Right cardiac atrium (tissue), 5 donors: ENCODE results near the gene SYNPO2. TPM values are rescaled to one million over a fixed set of nuclear protein-coding genes. Genes with fewer than 3 reads are reported as not detected.
"Not testable (repeated sequence)": the region's sequence is repeated elsewhere in the genome, so short reads cannot be mapped to it uniquely, and the experiment has no call there.

Source experiments
- ATAC-seq, 2 donors: fragments of 200-7000 bp; cut with Tn5 transposase; one replicate each; pipeline versions ENCODE4 v1.8.0 to v1.9.1; 2020; ENCODE audit warnings: moderate library complexity in 2 of 2, mild to moderate bottlenecking in 1 of 2
- DNase-seq, 3 donors: peaks; one replicate each; pipeline ENCODE4 v3.0.0-alpha.2; 2020
- H3K27ac ChIP-seq: one replicate; pipeline ENCODE4 v1.5.1; 2013; ENCODE audit warnings: mild to moderate bottlenecking, low read length, control low read depth, moderate library complexity
- H3K27me3 ChIP-seq: one replicate; pipeline ENCODE4 v1.6.1; 2013; ENCODE audit not compliant: control insufficient read depth, insufficient read depth
- H3K4me1 ChIP-seq: one replicate; pipeline ENCODE4 v1.6.1; 2013; ENCODE audit warnings: low read length; ENCODE audit not compliant: control insufficient read depth, insufficient read depth
- H3K4me3 ChIP-seq: one replicate; pipeline ENCODE4 v1.5.1; 2013; ENCODE audit warnings: low read length, control low read depth
- H3K9me3 ChIP-seq: one replicate; pipeline ENCODE4 v1.6.1; 2013; ENCODE audit warnings: low read length; ENCODE audit not compliant: control insufficient read depth
- WGBS: extraction: QIAGEN DNeasy Blood & Tissue Kit; methylation state at CpG from one replicate; pipeline ENCODE4 v1.1.7; 2013; 5-methylcytosine and 5-hydroxymethylcytosine counted together
- intact Hi-C, 4 donors: fragments of 100-400 bp; cut with DNase I; formaldehyde crosslinking; loops; one replicate each; pipeline versions ENCODE4 v1.11.0 to v1.14.0; 2022 to 2023
- polyA plus RNA-seq: library from polyadenylated mRNA; stranded (reverse); fragments of 200-250 nt; gene quantifications from one replicate; pipeline ENCODE4 v1.2.3, GENCODE V29; 2013
- total RNA-seq, 4 donors: library from RNA; stranded (reverse); fragmentation: NEBNext Ultra II Directional; extraction: Animal tissue kit (Norgen Biotek cat#: 25700); gene quantifications; one replicate each; pipeline ENCODE4 v1.2.1, GENCODE V29; 2021
- donor health status: healthy with polysubstance abuse.
- donor health status: DM: no; HTN: yes; CAD: no.
- donor health status: DM: no; HTN: no; CAD: no.
- donor health status: DM: no; HTN: yes; CAD: no; lungs with severe emphysema.
- donor health status: DM: yes; HTN: yes; CAD: no.

SYNPO2 gene
- total and polyA plus RNA-seq, 5 donors, result 29.6 to 134 (median 113) TPM

DNA sequence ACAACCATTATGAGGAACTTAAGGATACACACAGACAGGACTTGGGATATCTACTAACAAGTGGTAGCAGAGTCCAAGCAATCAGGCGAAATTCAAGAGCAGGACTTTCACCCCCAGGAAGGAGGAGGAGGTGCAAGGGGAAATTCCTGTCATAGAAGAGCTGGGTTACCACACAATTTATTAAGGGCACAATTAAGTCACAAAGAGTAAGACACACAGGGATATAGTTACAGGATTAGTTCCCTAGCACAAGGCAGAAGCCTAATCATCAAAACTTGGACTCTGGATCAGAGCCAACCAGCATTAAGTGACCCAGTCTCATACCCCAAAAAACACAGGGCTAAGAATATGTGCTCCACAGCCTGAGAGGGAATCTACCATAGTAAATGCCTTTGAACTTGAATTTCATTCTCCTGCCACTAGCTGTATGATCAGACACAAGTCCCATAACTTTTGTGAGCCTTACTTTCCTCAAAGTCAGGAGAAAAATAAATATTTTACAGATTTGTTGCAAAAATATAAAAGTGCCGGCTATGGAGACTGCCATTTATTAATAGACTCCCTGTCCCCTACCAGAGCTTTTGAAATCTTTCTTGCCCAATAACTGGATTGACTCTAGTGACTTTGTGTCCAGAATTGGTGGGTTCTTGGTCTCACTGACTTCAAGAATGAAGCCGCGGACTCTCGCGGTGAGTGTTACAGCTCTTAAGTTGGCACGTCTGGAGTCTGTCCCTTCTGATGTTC is 87.0 kb downstream of the SYNPO2 start:
- H3K9me3 ChIP-seq, result no peaks in the 10 kb centered on the region
- no peak for DNase-seq
- peaks cover 1% of the 10 kb centered on the region for H3K4me1 ChIP-seq
- H3K27me3 ChIP-seq, result no peaks in the 10 kb centered on the region
- H3K4me3 ChIP-seq, result no peak overlapping the region
- H3K27ac ChIP-seq, result no peak overlapping the region
- no peak for ATAC-seq
- 90% methylated on average over 7 of the region's 7 CpGs for WGBS
- intact Hi-C loops, result loop anchor here in 1 of 4 donors (10.0 kb wide), 1 partner anchor 231 kb away; no protein-coding TSS in a partner anchor

DNA sequence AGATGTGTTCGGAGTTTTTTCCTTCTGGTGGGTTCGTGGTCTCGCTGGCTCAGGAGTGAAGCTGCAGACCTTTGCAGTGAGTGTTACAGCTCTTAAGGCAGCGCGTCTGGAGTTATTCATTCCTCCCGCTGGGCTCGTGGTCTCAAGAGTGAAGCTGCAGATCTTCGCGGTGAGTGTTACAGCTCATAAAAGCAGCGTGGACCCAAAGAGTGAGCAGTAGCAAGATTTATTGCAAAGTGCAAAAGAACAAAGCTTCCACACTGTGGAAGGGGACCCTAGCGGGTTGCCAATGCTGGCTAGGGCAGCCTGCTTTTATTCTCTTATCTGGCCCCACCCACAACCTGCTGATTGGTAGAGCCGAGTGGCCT is 87.5 kb downstream of the SYNPO2 start:
- not testable (repeated sequence) for DNase-seq, H3K27ac ChIP-seq, H3K4me3 ChIP-seq, H3K27me3 ChIP-seq, ATAC-seq, H3K9me3 ChIP-seq, H3K4me1 ChIP-seq
- intact Hi-C loops, result loop anchor here in 1 of 4 donors (10.0 kb wide), 1 partner anchor 231 kb away; no protein-coding TSS in a partner anchor
- 96% methylated on average over 12 of the region's 12 CpGs for WGBS

DNA sequence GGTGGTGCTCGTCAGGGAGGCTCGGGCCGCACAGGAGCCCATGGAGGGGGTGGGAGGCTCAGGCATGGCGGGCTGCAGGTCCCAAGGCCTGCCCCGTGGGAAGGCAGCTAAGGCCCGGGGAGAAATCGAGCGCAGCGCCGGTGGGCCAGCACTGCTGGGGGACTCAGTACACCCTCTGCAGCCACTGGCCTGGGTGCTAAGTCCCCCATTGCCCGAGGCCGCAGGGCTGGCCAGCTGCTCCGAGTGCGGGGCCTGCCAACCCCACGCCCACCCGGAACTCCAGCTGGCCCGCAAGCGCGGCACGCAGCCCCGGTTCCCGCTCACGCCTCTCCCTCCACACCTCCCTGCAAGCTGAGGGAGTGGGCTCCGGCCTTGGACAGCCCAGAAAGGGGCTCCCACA is 88.4 kb downstream of the SYNPO2 start:
- not testable (repeated sequence) for H3K4me3 ChIP-seq
- intact Hi-C loops, result loop anchor here in 1 of 4 donors (10.0 kb wide), 1 partner anchor 232 kb away; no protein-coding TSS in a partner anchor

GRCh38 chr4:118979712-118980111 is 91.1 kb downstream of the SYNPO2 start:
- 73% methylated on average over 3 of the region's 3 CpGs for WGBS
- ATAC-seq, result no peak
- H3K9me3 ChIP-seq, result no peaks in the 10 kb centered on the region
- no peak for DNase-seq
- no peak overlapping the region for H3K4me3 ChIP-seq
- H3K27me3 ChIP-seq, result no peaks in the 10 kb centered on the region
- H3K27ac ChIP-seq, result no peak overlapping the region
- peaks cover 6% of the 10 kb centered on the region for H3K4me1 ChIP-seq
- intact Hi-C loops, result loop anchor here (5.0 to 10.0 kb wide), 6 partner anchors 53 to 318 kb away; no protein-coding TSS in a partner anchor

More for the DNA sequence above, 88.4 kb downstream of the SYNPO2 start:
- H3K9me3 ChIP-seq, H3K27me3 ChIP-seq, H3K4me1 ChIP-seq, H3K27ac ChIP-seq, ATAC-seq: not testable (repeated sequence)
- peak in 1 of 3 donors; percentile 53 for DNase-seq
- WGBS, result 89% methylated on average over 24 of the region's 24 CpGs

- 51% methylated on average over 6 of the region's 6 CpGs for WGBS
Observed at GRCh38 chr4:118981171-118981838, 92.7 kb downstream of the SYNPO2 start.

GRCh38 chr4:118981839-118982381 is 93.3 kb downstream of the SYNPO2 start:
- Histone ChIP-seq H3K4me1 (peaks cover 14% of the 10 kb centered on the region), H3K9me3 (no peaks in the 10 kb centered on the region), H3K4me3 (no peak overlapping the region), H3K27ac (no peak overlapping the region), H3K27me3 (no peaks in the 10 kb centered on the region)
- ATAC-seq (peak; percentile 74 to 83), DNase-seq (peak in 2 of 3 donors; percentile 41 to 55)
- 37% methylated on average over 7 of the region's 7 CpGs for WGBS
- intact Hi-C loops, result loop anchor here (5.0 kb wide), 5 partner anchors 50 to 315 kb away; no protein-coding TSS in a partner anchor

More at GRCh38 chr4:118981171-118981838, 92.7 kb downstream of the SYNPO2 start:
- ATAC-seq, result peak in 1 of 2 donors; percentile 21
- H3K4me3 ChIP-seq, result no peak overlapping the region
- no peaks in the 10 kb centered on the region for H3K27me3 ChIP-seq
- H3K4me1 ChIP-seq, result peaks cover 14% of the 10 kb centered on the region
- peak overlapping the region; percentile 40 for H3K27ac ChIP-seq
- intact Hi-C loops, result loop anchor here (5.0 kb wide), 5 partner anchors 51 to 316 kb away; no protein-coding TSS in a partner anchor
- H3K9me3 ChIP-seq, result no peaks in the 10 kb centered on the region
- no peak for DNase-seq

DNA sequence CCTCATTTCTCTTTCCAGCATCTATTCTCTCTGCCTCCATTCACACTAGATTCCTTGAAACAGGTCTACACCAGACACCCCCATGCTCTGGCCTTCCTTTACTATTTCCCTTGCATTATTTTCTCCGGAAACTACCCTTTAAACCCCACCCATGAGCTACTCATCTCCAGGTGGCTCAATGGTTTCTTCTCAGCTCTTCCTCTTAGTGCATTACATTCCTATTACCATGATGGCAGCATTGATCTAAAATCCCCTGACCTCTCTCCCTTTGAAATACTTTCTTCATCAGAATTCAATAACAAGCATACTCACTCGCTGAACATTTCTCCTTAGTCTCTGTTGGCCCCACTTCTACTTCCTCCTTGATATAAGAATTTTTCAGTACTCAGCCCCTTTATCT is 94.6 kb downstream of the SYNPO2 start:
- H3K27me3 ChIP-seq, result no peaks in the 10 kb centered on the region
- DNase-seq (no peak), ATAC-seq (no peak)
- H3K27ac ChIP-seq, result no peak overlapping the region
- no peak overlapping the region for H3K4me3 ChIP-seq
- H3K4me1 ChIP-seq, result peaks cover 14% of the 10 kb centered on the region
- no peaks in the 10 kb centered on the region for H3K9me3 ChIP-seq
- WGBS, result 84% methylated on average over 2 of the region's 2 CpGs
- intact Hi-C loops, result loop anchor here (5.0 kb wide), 5 partner anchors 49 to 314 kb away; no protein-coding TSS in a partner anchor

DNA sequence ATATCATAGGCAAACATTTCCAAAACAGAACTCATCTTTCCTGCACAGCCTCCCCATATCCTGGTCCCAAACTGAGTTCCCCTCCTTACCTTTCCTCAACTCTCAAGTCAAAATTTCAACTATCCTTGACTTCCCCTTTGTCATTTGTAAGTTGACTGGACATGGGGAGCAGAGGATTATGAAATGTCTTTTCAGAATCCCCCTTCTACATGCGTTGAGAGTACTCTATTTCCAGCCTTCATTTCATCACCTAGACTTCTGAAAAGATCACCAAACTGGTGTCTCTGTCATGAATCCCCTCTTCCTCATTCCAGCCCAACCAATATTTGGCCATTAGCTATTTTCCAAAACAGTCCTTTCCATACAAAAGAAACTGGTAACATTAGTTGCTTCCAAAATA is 95.2 kb downstream of the SYNPO2 start:
- H3K4me1 ChIP-seq, result peaks cover 14% of the 10 kb centered on the region
- H3K27me3 ChIP-seq, result no peaks in the 10 kb centered on the region
- DNase-seq (no peak), ATAC-seq (no peak)
- no peak overlapping the region for H3K4me3 ChIP-seq
- intact Hi-C loops, result loop anchor here (5.0 kb wide), 5 partner anchors 48 to 313 kb away; no protein-coding TSS in a partner anchor
- no peaks in the 10 kb centered on the region for H3K9me3 ChIP-seq
- WGBS, result 49% methylated on average over 1 of the region's 1 CpG
- H3K27ac ChIP-seq, result no peak overlapping the region

- Histone ChIP-seq H3K27me3 (no peaks in the 10 kb centered on the region), H3K4me1 (peaks cover 16% of the 10 kb centered on the region), H3K4me3 (no peak overlapping the region), H3K9me3 (no peaks in the 10 kb centered on the region), H3K27ac (peak overlapping the region; percentile 23)
- ATAC-seq, result no peak
- DNase-seq, result no peak
- 82% methylated on average over 5 of the region's 5 CpGs for WGBS
- intact Hi-C loops, result loop anchor here in 1 of 4 donors (5.0 kb wide), 1 partner anchor 297 kb away; no protein-coding TSS in a partner anchor
Observed at GRCh38 chr4:118985170-118986000, 96.7 kb downstream of the SYNPO2 start.

GRCh38 chr4:118987959-118988634 is 99.4 kb downstream of the SYNPO2 start:
- peak overlapping the region; percentile 90 for H3K27ac ChIP-seq
- ATAC-seq, result no peak
- peaks cover 14% of the 10 kb centered on the region for H3K4me1 ChIP-seq
- no peaks in the 10 kb centered on the region for H3K27me3 ChIP-seq
- intact Hi-C loops, result loop anchor here in 1 of 4 donors (5.0 kb wide), 1 partner anchor 294 kb away; no protein-coding TSS in a partner anchor
- 71% methylated on average over 1 of the region's 1 CpG for WGBS
- H3K4me3 ChIP-seq, result no peak overlapping the region
- no peaks in the 10 kb centered on the region for H3K9me3 ChIP-seq
- no peak for DNase-seq
